ENCODE results near the gene SCN4B. TPM values are rescaled to one million over a fixed set of nuclear protein-coding genes. Genes with fewer than 3 reads are reported as not detected.

SCN4B gene
- total RNA-seq, 1 donor = under 0.01 TPM

- TF ChIP-seq, protein P1, sequence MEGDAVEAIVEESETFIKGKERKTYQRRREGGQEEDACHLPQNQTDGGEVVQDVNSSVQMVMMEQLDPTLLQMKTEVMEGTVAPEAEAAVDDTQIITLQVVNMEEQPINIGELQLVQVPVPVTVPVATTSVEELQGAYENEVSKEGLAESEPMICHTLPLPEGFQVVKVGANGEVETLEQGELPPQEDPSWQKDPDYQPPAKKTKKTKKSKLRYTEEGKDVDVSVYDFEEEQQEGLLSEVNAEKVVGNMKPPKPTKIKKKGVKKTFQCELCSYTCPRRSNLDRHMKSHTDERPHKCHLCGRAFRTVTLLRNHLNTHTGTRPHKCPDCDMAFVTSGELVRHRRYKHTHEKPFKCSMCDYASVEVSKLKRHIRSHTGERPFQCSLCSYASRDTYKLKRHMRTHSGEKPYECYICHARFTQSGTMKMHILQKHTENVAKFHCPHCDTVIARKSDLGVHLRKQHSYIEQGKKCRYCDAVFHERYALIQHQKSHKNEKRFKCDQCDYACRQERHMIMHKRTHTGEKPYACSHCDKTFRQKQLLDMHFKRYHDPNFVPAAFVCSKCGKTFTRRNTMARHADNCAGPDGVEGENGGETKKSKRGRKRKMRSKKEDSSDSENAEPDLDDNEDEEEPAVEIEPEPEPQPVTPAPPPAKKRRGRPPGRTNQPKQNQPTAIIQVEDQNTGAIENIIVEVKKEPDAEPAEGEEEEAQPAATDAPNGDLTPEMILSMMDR (IDR thresholded peaks at IDR 0.05; ENCODE audit: insufficient read depth, low read length) = no peak
- DNase-seq (ENCODE audit: low read depth) = no peak
- no peak overlapping the region for H3K4me3 ChIP-seq (ENCODE audit: low read depth, low read length)
Measured at GRCh38 chr11:118167906-118168305, 15.3 kb upstream of the SCN4B start.

GRCh38 chr11:118167253-118167652, 14.6 kb upstream of the SCN4B start:
- no peak for DNase-seq (ENCODE audit: low read depth)
- TF ChIP-seq, protein P1 (IDR thresholded peaks at IDR 0.05; ENCODE audit: insufficient read depth, low read length) = no peak
- H3K4me3 ChIP-seq (ENCODE audit: low read depth, low read length) = no peak overlapping the region

DNA sequence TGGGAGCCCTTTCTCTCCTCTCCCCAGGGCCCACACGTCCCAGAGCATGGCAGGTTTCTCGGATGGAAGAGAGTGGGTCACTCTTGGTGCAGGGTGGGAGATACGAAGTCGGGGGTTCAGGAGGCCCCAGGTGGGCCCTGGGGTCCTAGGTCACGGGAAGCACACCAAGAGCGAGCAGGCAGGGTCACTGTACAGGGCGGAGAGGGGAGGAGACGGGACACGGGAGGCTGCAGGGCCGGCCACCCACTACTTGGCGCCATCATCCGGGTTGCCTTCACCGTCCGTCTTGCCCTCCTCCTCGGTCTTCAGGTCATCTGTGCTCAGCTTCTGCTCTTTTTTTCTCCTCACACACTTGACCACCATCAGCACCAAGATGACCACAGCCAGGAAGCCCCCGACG, 14.0 kb upstream of the SCN4B start:
- DNase-seq (ENCODE audit: low read depth) = no peak
- TF ChIP-seq, protein P1 (IDR thresholded peaks at IDR 0.05; ENCODE audit: insufficient read depth, low read length) = no peak
- no peak overlapping the region for H3K4me3 ChIP-seq (ENCODE audit: low read depth, low read length)

GRCh38 chr11:118164885-118165284, 12.3 kb upstream of the SCN4B start:
- H3K4me3 ChIP-seq (ENCODE audit: low read depth, low read length) = no peak overlapping the region
- TF ChIP-seq, protein P1 (IDR thresholded peaks at IDR 0.05; ENCODE audit: insufficient read depth, low read length) = no peak
- no peak for DNase-seq (ENCODE audit: low read depth)

DNA sequence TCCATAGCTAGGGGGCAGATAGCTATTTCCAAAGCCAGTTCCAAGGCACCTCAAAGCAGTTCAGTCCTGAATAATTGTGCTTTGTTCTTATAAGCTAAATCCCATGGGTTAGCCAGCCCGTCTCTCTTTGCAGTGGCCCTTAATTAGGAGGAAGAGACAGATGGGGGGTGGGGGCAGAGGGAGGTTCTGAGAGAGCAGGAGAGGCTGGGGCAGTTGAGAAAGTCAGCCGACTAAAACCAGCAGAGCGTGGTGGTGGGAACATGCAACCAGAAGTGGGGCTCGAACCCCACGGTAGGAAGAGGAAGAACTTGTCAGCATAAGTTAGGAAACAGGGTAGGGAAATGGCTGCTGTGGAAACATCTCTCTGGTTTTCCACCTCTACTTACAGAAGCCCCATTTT, 10.9 kb upstream of the SCN4B start:
- no peak for DNase-seq (ENCODE audit: low read depth)
- TF ChIP-seq, protein P1 (IDR thresholded peaks at IDR 0.05; ENCODE audit: insufficient read depth, low read length) = no peak
- H3K4me3 ChIP-seq (ENCODE audit: low read depth, low read length) = no peak overlapping the region

DNA sequence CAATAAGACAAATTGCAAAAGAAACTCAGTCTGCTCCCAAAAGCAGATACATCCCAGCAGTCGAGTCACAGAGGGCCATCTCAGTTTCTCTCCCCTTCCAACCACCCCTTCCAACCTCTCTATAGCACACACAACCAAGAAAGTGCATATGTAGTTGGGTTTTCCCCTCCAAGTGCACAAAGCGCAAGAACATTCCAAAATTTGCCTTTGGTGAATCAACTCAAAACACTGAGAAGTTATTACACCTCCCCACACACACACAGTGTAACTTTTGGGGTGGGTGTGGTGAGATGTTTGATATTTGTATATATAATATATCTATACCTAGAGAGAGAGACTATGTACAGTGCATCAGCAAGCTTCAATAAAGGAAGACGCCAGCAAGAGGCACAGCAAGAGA, 10.2 kb upstream of the SCN4B start:
- DNase-seq (ENCODE audit: low read depth) = no peak
- TF ChIP-seq, protein P1 (IDR thresholded peaks at IDR 0.05; ENCODE audit: insufficient read depth, low read length) = no peak
- H3K4me3 ChIP-seq (ENCODE audit: low read depth, low read length) = no peak overlapping the region

GRCh38 chr11:118161786-118162185, 9.2 kb upstream of the SCN4B start:
- DNase-seq (ENCODE audit: low read depth) = no peak
- TF ChIP-seq, protein P1 (IDR thresholded peaks at IDR 0.05; ENCODE audit: insufficient read depth, low read length) = no peak
- H3K4me3 ChIP-seq (ENCODE audit: low read depth, low read length) = no peak overlapping the region

Measured in fibroblast of the aortic adventitia (primary cell).